HG03139 (cell line): ENCODE measurements around the gene MACO1.
"Not testable (repeated sequence)": the region's sequence is repeated elsewhere in the genome, so short reads cannot be mapped to it uniquely, and the experiment has no call there.

ENCODE experiments used
- ATAC-seq: cut with Tn5 transposase; IDR thresholded peaks from one replicate; pipeline ENCODE4 v1.9.1; 2021; ENCODE audit not compliant: unreplicated experiment

Gene MACO1

GRCh38 chr1:25430073-25430966 is at the start of gene MACO1:
Gene MACO1, plus strand, starts transcription at chr1:25430897. Its CDS starts 202 bp downstream, at chr1:25431099.
- ATAC-seq = peak; percentile 75

GRCh38 chr1:25382543-25382942 is 48.2 kb upstream of the MACO1 start:
- ATAC-seq = not testable (repeated sequence)

- ATAC-seq = not testable (repeated sequence)
Observed at GRCh38 chr1:25383090-25383489, 47.6 kb upstream of the MACO1 start.

GRCh38 chr1:25383875-25384274 is 46.8 kb upstream of the MACO1 start:
- not testable (repeated sequence) for ATAC-seq

GRCh38 chr1:25387096-25387495 is 43.6 kb upstream of the MACO1 start:
- not testable (repeated sequence) for ATAC-seq

- ATAC-seq = not testable (repeated sequence)
Observed at GRCh38 chr1:25388691-25389090, 42.0 kb upstream of the MACO1 start.

GRCh38 chr1:25389721-25390120 is 41.0 kb upstream of the MACO1 start:
- not testable (repeated sequence) for ATAC-seq

GRCh38 chr1:25392841-25393240 is 37.9 kb upstream of the MACO1 start:
- ATAC-seq = no peak

GRCh38 chr1:25397549-25397948 is 33.1 kb upstream of the MACO1 start:
- not testable (repeated sequence) for ATAC-seq

- not testable (repeated sequence) for ATAC-seq
Observed at GRCh38 chr1:25398079-25398478, 32.6 kb upstream of the MACO1 start.

GRCh38 chr1:25402947-25403803 is 27.5 kb upstream of the MACO1 start:
- not testable (repeated sequence) for ATAC-seq

GRCh38 chr1:25405731-25406305 is 24.9 kb upstream of the MACO1 start:
- not testable (repeated sequence) for ATAC-seq

GRCh38 chr1:25409641-25410427 is 20.9 kb upstream of the MACO1 start:
- not testable (repeated sequence) for ATAC-seq

- ATAC-seq = not testable (repeated sequence)
Observed at GRCh38 chr1:25412872-25413623, 17.6 kb upstream of the MACO1 start.

GRCh38 chr1:25414157-25414556 is 16.5 kb upstream of the MACO1 start:
- not testable (repeated sequence) for ATAC-seq

GRCh38 chr1:25414578-25414977 is 16.1 kb upstream of the MACO1 start:
- ATAC-seq = not testable (repeated sequence)

GRCh38 chr1:25417280-25417679 is 13.4 kb upstream of the MACO1 start:
- ATAC-seq = not testable (repeated sequence)

GRCh38 chr1:25419339-25419738 is 11.4 kb upstream of the MACO1 start:
- not testable (repeated sequence) for ATAC-seq

GRCh38 chr1:25420715-25421114 is 10.0 kb upstream of the MACO1 start, which contains the start of gene RHCE:
Gene RHCE, minus strand, starts transcription at chr1:25420825. Its CDS starts 39 bp downstream, at chr1:25420786.
- ATAC-seq = not testable (repeated sequence)
